OCI-LY1 (cell line): ENCODE measurements around the gene BBS12.
"Not testable (repeated sequence)": the region's sequence is repeated elsewhere in the genome, so short reads cannot be mapped to it uniquely, and the experiment has no call there.

ENCODE experiments used
- CTCF ChIP-seq: fragments of 200-600 bp; sonication (generic), shearing (Covaris generic); IDR thresholded peaks from 2 replicates; pipeline ENCODE4 v1.5.1; 2017; ENCODE audit warnings: mild to moderate bottlenecking, antibody characterized with exemption, low read length, moderate library complexity, mixed read lengths
- EZH2 ChIP-seq: fragments of 200-600 bp; sonication (generic), shearing (Covaris generic); IDR thresholded peaks from 2 replicates; pipeline ENCODE4 v1.8.0; 2017; ENCODE audit warnings: borderline replicate concordance, mixed run types, mild to moderate bottlenecking, antibody characterized with exemption, low read length, moderate library complexity, mixed read lengths

DNA sequence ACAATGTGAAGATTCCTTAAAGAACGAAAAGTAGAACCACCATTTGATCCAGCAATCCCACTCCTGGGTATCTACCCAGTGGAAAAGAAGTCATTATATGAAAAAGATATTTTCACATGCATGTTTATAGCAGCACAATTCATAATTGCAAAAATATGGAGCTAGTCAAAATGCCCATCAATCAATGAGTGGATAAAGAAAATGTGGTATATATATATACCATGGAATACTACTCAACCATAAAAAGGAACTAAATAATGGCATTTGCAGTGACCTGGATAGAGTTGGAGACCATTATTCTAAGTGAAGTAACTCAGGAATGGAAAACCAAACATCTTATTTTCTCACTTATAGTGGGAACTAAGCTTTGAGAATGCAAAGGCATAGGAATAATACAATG is 54.4 kb downstream of the BBS12 start:
- not testable (repeated sequence) for TF ChIP-seq EZH2, CTCF
